RWPE2 (cell line): ENCODE measurements around the gene LRP1-AS.

Source experiments
- ATAC-seq: fragments of 200-7000 bp; cut with Tn5 transposase; 3 replicates; pipeline ENCODE4 v1.9.1; 2021; ENCODE audit warnings: low read depth
- DNase-seq: peaks from one replicate; pipeline ENCODE4 v3.0.0-alpha.2; 2020; ENCODE audit warnings: low spot score
- H3K27ac ChIP-seq: fragments of 450-650 bp; 2 replicates; pipeline ENCODE4 v1.5.1; 2017; ENCODE audit warnings: mild to moderate bottlenecking; ENCODE audit not compliant: poor library complexity, severe bottlenecking
- H3K27me3 ChIP-seq: fragments of 250-450 bp; sonication (Bioruptor Pico); 2 replicates; pipeline ENCODE4 v1.5.1; 2021; ENCODE audit warnings: mild to moderate bottlenecking, moderate library complexity; ENCODE audit not compliant: insufficient read depth, poor library complexity, severe bottlenecking
- H3K36me3 ChIP-seq: fragments of 250-450 bp; sonication (Bioruptor Pico); 2 replicates; pipeline ENCODE4 v1.5.1; 2020; ENCODE audit warnings: low read depth, mild to moderate bottlenecking, moderate library complexity
- H3K4me1 ChIP-seq: fragments of 250-450 bp; sonication (Bioruptor Pico); 2 replicates; pipeline ENCODE4 v1.5.1; 2021; ENCODE audit warnings: mild to moderate bottlenecking, moderate library complexity; ENCODE audit not compliant: insufficient read depth, poor library complexity, severe bottlenecking
- H3K4me3 ChIP-seq: fragments of 250-450 bp; sonication (Bioruptor Pico); 2 replicates; pipeline ENCODE4 v1.5.1; 2021; ENCODE audit warnings: mild to moderate bottlenecking, moderate library complexity; ENCODE audit not compliant: severe bottlenecking
- H3K9me3 ChIP-seq: fragments of 250-450 bp; sonication (Bioruptor Pico); 2 replicates; pipeline ENCODE4 v1.5.1; 2021; ENCODE audit warnings: mild to moderate bottlenecking, moderate library complexity; ENCODE audit not compliant: severe bottlenecking
- TF ChIP-seq, protein P1 (sequence below): fragments of 450-650 bp; IDR thresholded peaks from one replicate; pipeline ENCODE4 v1.5.1; 2017; ENCODE audit warnings: mild to moderate bottlenecking, moderate library complexity; ENCODE audit not compliant: poor library complexity, severe bottlenecking

LRP1-AS gene

DNA sequence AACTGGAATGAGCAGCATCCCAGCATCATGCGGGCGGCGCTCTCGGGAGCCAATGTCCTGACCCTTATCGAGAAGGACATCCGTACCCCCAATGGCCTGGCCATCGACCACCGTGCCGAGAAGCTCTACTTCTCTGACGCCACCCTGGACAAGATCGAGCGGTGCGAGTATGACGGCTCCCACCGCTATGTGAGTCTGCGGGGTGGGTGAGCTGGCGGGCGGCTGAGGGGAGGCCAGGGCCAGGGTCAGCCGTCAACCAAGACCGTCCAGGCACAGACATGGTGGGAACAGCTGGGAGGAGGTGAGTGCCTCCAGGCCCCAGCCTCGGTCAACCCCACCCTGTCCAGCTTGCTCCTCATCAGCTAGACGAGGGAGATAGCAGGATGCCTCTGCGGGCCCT, 43.4 kb upstream of the LRP1-AS start:
- Histone ChIP-seq H3K4me3 (no peak overlapping the region), H3K4me1 (no peaks in the 10 kb centered on the region), H3K36me3 (peaks cover 14% of the 10 kb centered on the region), H3K27ac (no peak overlapping the region), H3K27me3 (no peaks in the 10 kb centered on the region), H3K9me3 (no peaks in the 10 kb centered on the region)
- DNase-seq (no peak), ATAC-seq (no peak)
- TF ChIP-seq, protein P1, sequence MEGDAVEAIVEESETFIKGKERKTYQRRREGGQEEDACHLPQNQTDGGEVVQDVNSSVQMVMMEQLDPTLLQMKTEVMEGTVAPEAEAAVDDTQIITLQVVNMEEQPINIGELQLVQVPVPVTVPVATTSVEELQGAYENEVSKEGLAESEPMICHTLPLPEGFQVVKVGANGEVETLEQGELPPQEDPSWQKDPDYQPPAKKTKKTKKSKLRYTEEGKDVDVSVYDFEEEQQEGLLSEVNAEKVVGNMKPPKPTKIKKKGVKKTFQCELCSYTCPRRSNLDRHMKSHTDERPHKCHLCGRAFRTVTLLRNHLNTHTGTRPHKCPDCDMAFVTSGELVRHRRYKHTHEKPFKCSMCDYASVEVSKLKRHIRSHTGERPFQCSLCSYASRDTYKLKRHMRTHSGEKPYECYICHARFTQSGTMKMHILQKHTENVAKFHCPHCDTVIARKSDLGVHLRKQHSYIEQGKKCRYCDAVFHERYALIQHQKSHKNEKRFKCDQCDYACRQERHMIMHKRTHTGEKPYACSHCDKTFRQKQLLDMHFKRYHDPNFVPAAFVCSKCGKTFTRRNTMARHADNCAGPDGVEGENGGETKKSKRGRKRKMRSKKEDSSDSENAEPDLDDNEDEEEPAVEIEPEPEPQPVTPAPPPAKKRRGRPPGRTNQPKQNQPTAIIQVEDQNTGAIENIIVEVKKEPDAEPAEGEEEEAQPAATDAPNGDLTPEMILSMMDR = no peak

DNA sequence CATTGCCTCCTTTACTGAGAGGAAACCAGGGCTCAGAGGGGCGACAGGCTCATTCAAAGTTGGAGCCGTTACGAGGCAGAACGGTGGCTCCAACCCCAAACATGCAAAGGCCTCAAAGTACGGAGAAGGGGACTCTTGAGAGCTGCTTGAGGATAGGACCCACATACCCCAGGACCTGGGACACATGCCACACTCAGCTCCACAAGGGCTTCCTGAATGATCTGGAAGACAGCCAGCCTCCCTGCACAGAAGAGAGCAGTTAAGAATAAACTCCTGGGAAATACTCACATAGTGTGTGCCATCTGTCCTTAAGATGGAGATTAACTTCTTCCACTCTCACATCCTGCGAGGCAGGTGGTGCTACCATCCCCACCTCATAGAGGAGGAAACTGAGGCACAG, 42.6 kb upstream of the LRP1-AS start:
- no peaks in the 10 kb centered on the region for H3K27me3 ChIP-seq
- H3K4me1 ChIP-seq = no peaks in the 10 kb centered on the region
- DNase-seq (no peak), ATAC-seq (0 out of 3 replicates have a peak, but pooled peaks have one; percentile 8)
- TF ChIP-seq, protein P1 = no peak
- peaks cover 12% of the 10 kb centered on the region for H3K36me3 ChIP-seq
- no peak overlapping the region for H3K4me3 ChIP-seq
- no peak overlapping the region for H3K27ac ChIP-seq
- H3K9me3 ChIP-seq = no peaks in the 10 kb centered on the region

DNA sequence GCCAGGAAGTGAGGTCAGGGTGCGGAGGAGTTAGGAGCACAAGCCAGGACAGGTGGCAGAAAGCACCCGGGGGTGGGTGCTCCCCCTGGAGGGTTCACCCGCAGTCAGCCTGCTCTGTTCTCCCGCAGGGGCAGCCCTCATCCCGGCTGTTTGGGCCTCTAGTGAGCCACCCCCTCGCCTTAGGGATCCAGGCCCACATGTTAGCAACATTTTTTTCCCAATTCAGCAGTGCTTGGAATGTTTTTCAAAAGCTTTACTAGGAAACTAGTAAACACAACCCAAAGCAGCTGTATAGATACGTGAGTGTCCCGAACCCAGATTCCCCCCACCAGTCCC, 40.6 kb upstream of the LRP1-AS start:
- Histone ChIP-seq H3K9me3 (no peaks in the 10 kb centered on the region), H3K27me3 (no peaks in the 10 kb centered on the region), H3K27ac (no peak overlapping the region), H3K4me3 (no peak overlapping the region), H3K36me3 (peaks cover 12% of the 10 kb centered on the region), H3K4me1 (no peaks in the 10 kb centered on the region)
- no peak for DNase-seq
- TF ChIP-seq, protein P1 = no peak
- no peak for ATAC-seq

DNA sequence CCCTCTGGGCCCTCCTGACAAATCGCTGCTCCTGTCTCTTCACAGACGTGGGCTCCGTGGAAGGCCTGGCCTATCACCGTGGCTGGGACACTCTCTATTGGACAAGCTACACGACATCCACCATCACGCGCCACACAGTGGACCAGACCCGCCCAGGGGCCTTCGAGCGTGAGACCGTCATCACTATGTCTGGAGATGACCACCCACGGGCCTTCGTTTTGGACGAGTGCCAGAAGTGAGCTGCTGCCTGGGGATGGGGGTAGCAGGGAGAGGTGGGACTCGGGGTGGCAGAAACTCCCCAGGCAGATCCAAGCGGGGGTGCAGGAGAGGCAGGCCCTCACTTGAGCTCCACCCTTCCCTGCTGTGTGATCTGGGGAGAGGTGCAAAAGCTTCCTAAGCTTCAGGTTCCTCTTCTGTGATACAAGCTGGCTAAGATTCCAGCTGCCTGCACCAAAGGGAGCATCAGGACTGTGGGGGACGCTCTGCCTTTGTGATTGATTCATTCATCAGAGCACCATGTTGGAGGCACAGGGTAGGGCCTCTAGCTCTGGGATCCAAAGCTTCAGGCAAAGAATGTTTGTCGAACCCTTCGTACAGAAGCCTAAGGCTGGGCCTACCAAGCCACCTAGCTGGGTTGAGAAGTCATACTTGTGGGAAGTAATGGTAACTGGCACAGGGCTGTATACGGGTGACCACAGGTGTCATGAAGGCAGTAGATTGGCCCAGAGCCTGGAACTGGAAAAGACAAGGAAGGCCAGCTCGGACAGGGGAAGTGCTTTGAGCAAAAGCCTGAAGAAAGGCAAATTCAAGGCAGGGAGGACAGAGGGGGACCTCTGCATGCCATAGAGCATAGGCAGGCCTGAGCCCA, 40.0 kb upstream of the LRP1-AS start:
- Histone ChIP-seq H3K27me3 (no peaks in the 10 kb centered on the region), H3K4me1 (no peaks in the 10 kb centered on the region), H3K36me3 (peaks cover 12% of the 10 kb centered on the region), H3K4me3 (no peak overlapping the region), H3K27ac (no peak overlapping the region), H3K9me3 (no peaks in the 10 kb centered on the region)
- ATAC-seq (no peak), DNase-seq (no peak)
- TF ChIP-seq, protein P1 = no peak

DNA sequence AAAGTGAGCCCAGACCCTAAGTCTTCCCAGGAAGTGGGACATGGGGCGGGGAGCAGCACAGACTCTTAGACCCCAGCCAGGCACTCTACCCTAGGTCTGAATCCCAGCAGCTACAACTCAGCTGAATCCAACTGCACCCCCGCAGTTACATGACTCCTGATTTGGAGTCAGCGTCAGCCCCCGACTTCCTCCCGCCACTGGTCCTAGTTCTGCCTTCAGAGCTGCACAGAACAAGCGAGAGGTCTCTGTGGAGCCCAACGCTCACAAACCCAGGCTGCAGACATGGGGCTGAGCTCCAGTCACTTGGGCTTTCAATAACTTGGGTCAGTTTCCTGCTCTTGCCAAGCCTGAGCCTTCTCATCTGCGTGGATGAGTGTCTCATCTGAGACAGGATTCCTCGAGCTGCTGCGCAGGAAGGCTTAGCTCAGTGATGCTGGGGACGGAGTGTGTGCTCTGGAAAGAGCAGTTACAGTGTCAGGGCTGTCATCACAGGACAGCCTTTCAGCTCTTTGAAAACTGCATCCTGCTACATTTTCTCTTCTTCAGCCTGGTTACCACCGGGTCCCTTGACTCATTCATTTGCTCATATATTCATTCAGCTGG, 38.6 kb upstream of the LRP1-AS start:
- Histone ChIP-seq H3K36me3 (peaks cover 8% of the 10 kb centered on the region), H3K27me3 (no peaks in the 10 kb centered on the region), H3K4me3 (no peak overlapping the region), H3K27ac (no peak overlapping the region), H3K9me3 (no peaks in the 10 kb centered on the region), H3K4me1 (no peaks in the 10 kb centered on the region)
- DNase-seq = no peak
- TF ChIP-seq, protein P1 = no peak
- no peak for ATAC-seq
